Activated B cell treated with CpG ODN at 0.5 μM for 24 hours (primary cell): Measurements from ENCODE around the gene RYR2. TPM values are rescaled to one million over a fixed set of nuclear protein-coding genes. Genes with fewer than 3 reads are reported as not detected.

Experiments used
- ATAC-seq: fragments of 200-7000 bp; cut with Tn5 transposase; one replicate; pipeline ENCODE4 v1.10.0; 2021; ENCODE audit warnings: low read depth, mild to moderate bottlenecking, moderate library complexity
- CTCF ChIA-PET: fragments of 350-600 bp; sonication (Branson Sonifier 250); formaldehyde crosslinking; loops from one replicate; lab custom pipeline; 2021; ENCODE audit warnings: antibody characterized with exemption; lab: Charles Lee
- POLR2A ChIA-PET: fragments of 350-600 bp; sonication (Branson Sonifier 250); formaldehyde crosslinking; loops from one replicate; lab custom pipeline; 2021; ENCODE audit warnings: antibody characterized with exemption; lab: Charles Lee
- DNase-seq: peaks from one replicate; pipeline ENCODE4 v3.0.0; 2022
- H3K27ac Mint-ChIP-seq: one replicate; pipeline ENCODE4 v1.8.0; 2020; ENCODE audit warnings: mixed read lengths
- H3K27me3 Mint-ChIP-seq: one replicate; pipeline ENCODE4 v1.8.0; 2021; ENCODE audit warnings: mixed read lengths
- H3K36me3 Mint-ChIP-seq: one replicate; pipeline ENCODE4 v1.8.0; 2021; ENCODE audit warnings: low read depth, mixed read lengths
- H3K4me1 Mint-ChIP-seq: one replicate; pipeline ENCODE4 v1.8.0; 2021; ENCODE audit warnings: mixed read lengths
- H3K4me3 Mint-ChIP-seq: one replicate; pipeline ENCODE4 v1.8.0; 2020; ENCODE audit warnings: mild to moderate bottlenecking, mixed read lengths
- H3K9me3 Mint-ChIP-seq: one replicate; pipeline ENCODE4 v1.8.0; 2020; ENCODE audit warnings: mixed read lengths
- intact Hi-C: fragments of 100-400 bp; cut with micrococcal nuclease; formaldehyde crosslinking; loops from one replicate; pipeline ENCODE4 v1.15.1; 2024
- total RNA-seq: library from RNA; stranded (reverse); gene quantifications from 2 replicates; pipeline ENCODE4 v1.2.3, GENCODE V29; 2022
- TF ChIP-seq, protein P1 (sequence below): fragments of 200-600 bp; IDR thresholded peaks from one replicate; pipeline ENCODE4 v1.8.0; 2022; ENCODE audit warnings: antibody characterized with exemption, mild to moderate bottlenecking

RYR2 gene
- total RNA-seq, 1 donor from 2014 or later = not detected

DNA sequence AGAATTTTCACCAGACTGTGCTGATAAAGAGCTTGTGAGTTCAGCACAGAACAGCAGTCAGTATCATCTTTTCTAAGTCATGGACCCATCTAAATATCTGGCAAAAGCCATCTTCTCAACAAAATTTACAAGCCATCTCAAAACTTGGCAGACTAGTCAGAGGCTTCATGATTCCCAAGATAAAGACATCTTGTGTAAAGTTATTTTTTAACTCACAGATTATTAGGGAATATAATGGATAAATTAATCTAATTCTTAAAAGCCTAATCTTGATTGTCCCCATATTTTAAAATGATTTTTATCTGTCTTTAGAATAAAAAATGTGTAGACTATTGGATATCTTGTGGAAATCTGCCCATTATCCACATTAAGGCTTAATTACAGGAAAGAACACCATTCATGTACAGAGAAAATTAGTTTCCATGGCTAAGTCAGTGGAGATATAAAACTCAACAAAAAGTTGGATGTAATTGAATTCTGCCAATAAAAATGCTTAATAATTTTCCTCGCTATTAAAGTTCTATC, 688.9 kb downstream of the RYR2 start:
- peaks cover 2% of the 10 kb centered on the region for H3K9me3 Mint-ChIP-seq
- no peak for DNase-seq
- POLR2A ChIA-PET = no interaction called here

DNA sequence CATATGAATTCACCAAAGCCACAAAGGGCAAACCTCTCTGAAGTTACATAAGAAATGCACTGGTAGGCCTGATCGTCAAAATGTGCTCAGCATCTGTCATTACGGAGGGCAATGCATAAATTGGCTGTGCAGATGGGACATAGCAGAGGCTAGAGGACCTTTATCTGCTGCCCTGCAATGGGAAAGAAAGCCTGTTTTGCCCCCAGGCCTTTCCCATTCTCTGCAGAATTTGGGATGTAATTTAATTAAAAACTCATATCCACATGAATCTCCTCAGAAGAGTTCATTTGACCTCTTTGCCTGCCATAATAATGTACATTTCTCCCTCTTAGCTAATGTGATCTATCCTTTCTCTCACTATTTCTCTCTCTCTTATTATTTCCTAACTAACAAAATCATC, 690.7 kb downstream of the RYR2 start:
- no peak overlapping the region for H3K4me3 Mint-ChIP-seq
- TF ChIP-seq, protein P1, sequence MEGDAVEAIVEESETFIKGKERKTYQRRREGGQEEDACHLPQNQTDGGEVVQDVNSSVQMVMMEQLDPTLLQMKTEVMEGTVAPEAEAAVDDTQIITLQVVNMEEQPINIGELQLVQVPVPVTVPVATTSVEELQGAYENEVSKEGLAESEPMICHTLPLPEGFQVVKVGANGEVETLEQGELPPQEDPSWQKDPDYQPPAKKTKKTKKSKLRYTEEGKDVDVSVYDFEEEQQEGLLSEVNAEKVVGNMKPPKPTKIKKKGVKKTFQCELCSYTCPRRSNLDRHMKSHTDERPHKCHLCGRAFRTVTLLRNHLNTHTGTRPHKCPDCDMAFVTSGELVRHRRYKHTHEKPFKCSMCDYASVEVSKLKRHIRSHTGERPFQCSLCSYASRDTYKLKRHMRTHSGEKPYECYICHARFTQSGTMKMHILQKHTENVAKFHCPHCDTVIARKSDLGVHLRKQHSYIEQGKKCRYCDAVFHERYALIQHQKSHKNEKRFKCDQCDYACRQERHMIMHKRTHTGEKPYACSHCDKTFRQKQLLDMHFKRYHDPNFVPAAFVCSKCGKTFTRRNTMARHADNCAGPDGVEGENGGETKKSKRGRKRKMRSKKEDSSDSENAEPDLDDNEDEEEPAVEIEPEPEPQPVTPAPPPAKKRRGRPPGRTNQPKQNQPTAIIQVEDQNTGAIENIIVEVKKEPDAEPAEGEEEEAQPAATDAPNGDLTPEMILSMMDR = no peak
- ChIA-PET CTCF (no interaction called here), POLR2A (no interaction called here)
- H3K27ac Mint-ChIP-seq = no peak overlapping the region
- DNase-seq (no peak), ATAC-seq (no peak)
- H3K27me3 Mint-ChIP-seq = no peaks in the 10 kb centered on the region
- no peaks in the 10 kb centered on the region for H3K36me3 Mint-ChIP-seq
- H3K4me1 Mint-ChIP-seq = no peaks in the 10 kb centered on the region
- H3K9me3 Mint-ChIP-seq = peaks cover 2% of the 10 kb centered on the region
- intact Hi-C loops = no loop called here

More for the DNA sequence above, 688.9 kb downstream of the RYR2 start:
- no peak overlapping the region for H3K4me3 Mint-ChIP-seq
- intact Hi-C loops = no loop called here
- no peak for ATAC-seq
- no peaks in the 10 kb centered on the region for H3K36me3 Mint-ChIP-seq
- no peaks in the 10 kb centered on the region for H3K4me1 Mint-ChIP-seq
- CTCF ChIA-PET = no interaction called here
- no peaks in the 10 kb centered on the region for H3K27me3 Mint-ChIP-seq
- TF ChIP-seq, protein P1 = no peak
- H3K27ac Mint-ChIP-seq = no peak overlapping the region

DNA sequence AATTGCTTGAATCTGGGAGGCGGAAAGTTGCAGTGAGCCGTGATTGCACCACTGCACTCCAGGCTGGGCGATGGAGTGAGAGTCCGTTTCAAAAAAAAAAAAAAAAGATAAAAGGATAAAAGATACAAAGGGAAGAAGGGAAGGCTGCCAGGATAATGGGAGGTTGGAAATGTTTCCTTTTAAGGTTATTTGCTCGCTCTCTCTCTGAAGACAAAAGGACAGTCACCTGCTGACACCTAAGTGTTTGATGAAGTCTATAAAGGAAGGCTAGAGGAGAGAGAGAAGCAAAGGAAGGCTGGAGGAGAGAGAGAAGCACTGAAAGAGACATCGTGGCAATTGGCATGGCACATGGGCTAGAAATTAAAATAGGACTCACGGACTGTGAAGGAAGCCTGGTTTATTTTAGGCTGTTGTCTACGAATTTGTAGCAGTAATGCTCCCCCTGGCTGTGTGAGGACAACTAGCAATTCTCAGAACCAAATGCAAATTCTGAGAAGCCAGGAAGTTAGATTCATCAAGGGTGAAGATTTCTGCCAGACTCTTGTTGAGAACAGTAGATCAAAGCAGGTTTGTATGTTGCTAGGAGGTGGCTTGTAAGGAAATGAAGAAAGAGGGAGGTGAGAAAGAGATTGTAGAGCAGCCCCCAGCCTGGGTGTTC, 694.5 kb downstream of the RYR2 start:
- TF ChIP-seq, protein P1 = no peak
- ChIA-PET CTCF (no interaction called here), POLR2A (no interaction called here)
- ATAC-seq = no peak
- no peak overlapping the region for H3K4me3 Mint-ChIP-seq
- no peaks in the 10 kb centered on the region for H3K9me3 Mint-ChIP-seq
- H3K27me3 Mint-ChIP-seq = no peaks in the 10 kb centered on the region
- no peaks in the 10 kb centered on the region for H3K36me3 Mint-ChIP-seq
- no peaks in the 10 kb centered on the region for H3K4me1 Mint-ChIP-seq
- intact Hi-C loops = no loop called here
- DNase-seq = no peak
- no peak overlapping the region for H3K27ac Mint-ChIP-seq

DNA sequence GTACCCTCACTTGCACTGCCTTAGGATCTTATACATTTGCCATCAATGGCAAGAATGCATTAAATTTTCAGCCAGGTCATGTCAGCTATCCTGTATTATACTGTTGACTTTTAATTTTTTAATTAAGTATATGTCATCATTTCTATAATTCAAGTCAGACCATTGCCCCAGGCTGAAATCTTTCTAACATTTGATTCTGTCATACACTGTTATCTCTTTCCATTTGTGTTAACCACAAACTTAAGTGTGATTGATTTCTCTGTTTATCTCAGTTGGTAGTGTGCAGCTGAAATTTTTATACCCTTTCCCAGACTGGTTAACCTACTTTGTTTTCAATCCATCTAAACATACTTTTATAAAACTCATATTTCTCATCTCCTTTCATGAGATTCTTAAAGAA, 695.5 kb downstream of the RYR2 start:
- Mint-ChIP-seq H3K36me3 (no peaks in the 10 kb centered on the region), H3K4me1 (no peaks in the 10 kb centered on the region), H3K27me3 (no peaks in the 10 kb centered on the region), H3K27ac (no peak overlapping the region), H3K4me3 (no peak overlapping the region), H3K9me3 (no peaks in the 10 kb centered on the region)
- TF ChIP-seq, protein P1 = no peak
- ChIA-PET CTCF (no interaction called here), POLR2A (no interaction called here)
- ATAC-seq (no peak), DNase-seq (no peak)
- intact Hi-C loops = no loop called here

DNA sequence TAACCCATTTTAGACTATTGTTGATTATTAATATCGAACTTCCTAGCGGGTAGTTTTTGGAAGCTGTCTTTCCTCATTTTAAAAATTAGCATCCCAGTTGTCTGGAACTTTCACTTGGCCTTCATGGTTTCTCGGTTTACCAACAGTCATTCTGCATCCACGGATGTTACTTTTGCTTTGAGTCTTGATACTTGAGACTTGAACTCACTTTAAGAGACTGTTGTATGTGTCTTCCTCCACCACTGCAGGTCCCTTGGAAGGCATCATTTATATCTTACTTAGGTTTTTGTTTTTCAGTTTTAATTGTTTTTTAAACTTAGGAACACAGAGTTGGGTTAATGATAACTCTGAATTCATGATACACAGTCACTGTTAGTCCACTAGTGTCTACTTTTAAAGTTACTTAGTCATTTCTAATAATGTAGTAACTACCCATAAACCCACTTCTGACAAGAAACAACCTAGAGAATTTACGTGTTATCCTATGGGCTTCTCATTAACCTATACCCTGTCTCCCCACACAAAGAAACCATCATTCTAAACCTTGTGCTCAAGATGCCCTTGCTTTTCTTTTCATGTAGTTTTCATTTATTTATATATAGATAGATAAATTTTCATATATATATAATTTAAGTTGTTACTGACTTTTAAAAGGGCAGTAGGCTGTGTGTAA, 696.1 kb downstream of the RYR2 start:
- TF ChIP-seq, protein P1 = no peak
- DNase-seq (no peak), ATAC-seq (no peak)
- H3K27me3 Mint-ChIP-seq = no peaks in the 10 kb centered on the region
- H3K27ac Mint-ChIP-seq = no peak overlapping the region
- intact Hi-C loops = no loop called here
- H3K4me3 Mint-ChIP-seq = no peak overlapping the region
- H3K9me3 Mint-ChIP-seq = no peaks in the 10 kb centered on the region
- no peaks in the 10 kb centered on the region for H3K36me3 Mint-ChIP-seq
- CTCF ChIA-PET = no interaction called here
- no peaks in the 10 kb centered on the region for H3K4me1 Mint-ChIP-seq
- POLR2A ChIA-PET = no interaction called here
